Melanocyte of skin (primary cell): ENCODE measurements around the gene PBX4. TPM values are rescaled to one million over a fixed set of nuclear protein-coding genes. Genes with fewer than 3 reads are reported as not detected.

ENCODE experiments used
- total RNA-seq, 2 donors: library from RNA; depleted of rRNA; stranded (reverse); fragments of >200 nt; gene quantifications; 2 replicates each; pipeline ENCODE4 v1.2.3, GENCODE V29; 2012

PBX4 gene, protein sequence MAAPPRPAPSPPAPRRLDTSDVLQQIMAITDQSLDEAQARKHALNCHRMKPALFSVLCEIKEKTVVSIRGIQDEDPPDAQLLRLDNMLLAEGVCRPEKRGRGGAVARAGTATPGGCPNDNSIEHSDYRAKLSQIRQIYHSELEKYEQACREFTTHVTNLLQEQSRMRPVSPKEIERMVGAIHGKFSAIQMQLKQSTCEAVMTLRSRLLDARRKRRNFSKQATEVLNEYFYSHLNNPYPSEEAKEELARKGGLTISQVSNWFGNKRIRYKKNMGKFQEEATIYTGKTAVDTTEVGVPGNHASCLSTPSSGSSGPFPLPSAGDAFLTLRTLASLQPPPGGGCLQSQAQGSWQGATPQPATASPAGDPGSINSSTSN
- 1 to 10 TPM in 1 of 2 donors, under 1 TPM in 1; 0.34 to 2.0 TPM for total RNA-seq

DNA sequence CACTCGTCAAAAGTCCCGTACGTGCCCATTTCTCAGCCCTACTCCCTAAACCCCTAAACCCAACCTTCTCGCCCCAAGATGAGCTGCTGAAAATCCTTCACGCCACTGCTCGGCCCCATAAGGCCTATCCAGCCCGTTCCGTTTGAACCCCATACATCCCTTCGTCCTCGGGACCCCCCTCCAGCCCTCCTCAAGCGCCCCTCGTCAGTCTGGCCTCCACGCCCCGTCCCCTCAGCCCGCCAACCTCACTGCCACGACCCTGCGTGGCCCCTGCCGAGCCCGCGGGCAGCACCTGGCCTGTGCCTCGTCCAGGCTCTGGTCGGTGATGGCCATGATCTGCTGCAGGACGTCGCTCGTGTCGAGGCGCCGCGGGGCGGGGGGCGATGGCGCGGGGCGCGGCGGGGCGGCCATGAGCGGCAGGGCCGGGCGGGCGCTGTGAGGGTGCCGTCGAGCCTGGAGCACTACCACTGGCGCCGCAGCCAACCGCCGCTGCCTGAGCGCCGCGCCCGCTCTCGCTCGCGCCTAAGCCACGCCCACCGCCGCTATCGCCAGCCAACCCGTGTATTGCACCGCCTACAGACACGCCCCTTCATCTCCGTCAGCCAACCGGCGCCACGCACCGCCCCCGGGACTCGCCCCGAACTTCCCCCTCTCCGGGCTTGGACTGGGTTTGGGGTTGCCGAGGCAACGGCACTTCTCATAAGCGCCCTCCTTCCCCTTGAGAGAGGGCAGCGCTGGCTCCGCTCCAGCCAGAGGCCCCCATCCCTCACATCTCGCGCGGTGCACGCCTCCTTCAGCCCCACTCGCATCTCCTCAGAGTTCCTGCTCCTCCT, at the start of gene PBX4:
Gene PBX4, minus strand, starts transcription at position 469 of the 833 bp plus-strand sequence. Its CDS starts 58 bp downstream, at position 411.

GRCh38 chr19:19663256-19664120, 45.0 kb upstream of the PBX4 start, which contains the start of gene ATP13A1:
Gene ATP13A1, minus strand, starts transcription at chr19:19663676. Its CDS starts 10 bp downstream, at chr19:19663666.

GRCh38 chr19:19643158-19644053, 24.9 kb upstream of the PBX4 start, which contains the start of gene GMIP:
Gene GMIP, minus strand, starts transcription at chr19:19643657. Its CDS starts 128 bp downstream, at chr19:19643529.

GRCh38 chr19:19627621-19628500, 9.4 kb upstream of the PBX4 start, which contains the start of gene LPAR2:
Gene LPAR2, minus strand, starts transcription at chr19:19628220. Its CDS starts 945 bp downstream, at chr19:19627275.

DNA sequence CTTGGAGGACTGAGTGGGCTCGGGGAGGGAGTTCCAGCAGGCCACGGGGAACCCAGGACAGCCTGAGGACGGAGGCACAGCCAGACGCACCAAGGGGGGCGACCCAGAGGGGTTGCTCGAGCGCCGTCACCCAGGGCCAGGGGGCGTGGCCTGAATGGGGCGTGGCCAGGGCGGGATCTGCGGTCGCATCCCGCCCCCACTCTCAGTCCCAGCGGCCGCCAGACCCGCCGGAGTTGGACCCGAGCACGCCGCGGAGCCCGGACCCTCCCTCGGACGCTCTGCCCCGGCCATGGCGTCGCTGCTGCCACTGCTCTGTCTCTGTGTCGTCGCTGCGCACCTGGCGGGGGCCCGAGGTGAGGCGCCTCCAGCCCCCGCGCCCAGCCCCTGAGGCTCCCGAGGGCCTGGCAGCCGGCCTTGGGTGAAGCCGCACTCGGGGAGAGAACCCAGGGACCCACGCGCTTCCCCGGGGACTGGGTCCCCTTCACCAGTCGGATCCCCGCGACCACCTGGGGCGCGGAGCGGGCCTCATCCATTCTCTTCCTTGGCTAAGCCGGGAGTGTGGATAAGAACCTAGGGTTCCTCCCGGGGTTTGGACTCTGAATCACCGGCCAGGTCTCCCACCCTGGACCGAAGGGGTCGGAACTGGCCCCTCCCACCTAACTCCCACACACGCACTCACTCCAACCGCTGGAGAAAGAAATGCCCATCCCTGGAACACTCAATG, 80.3 kb downstream of the PBX4 start, which contains the start of gene CILP2:
Gene CILP2, plus strand, starts transcription at position 205 of the 724 bp plus-strand sequence. Its CDS starts 85 bp downstream, at position 290.

GRCh38 chr19:19528721-19529490, 89.6 kb downstream of the PBX4 start, which contains the start of gene YJEFN3:
Gene YJEFN3, plus strand, starts transcription at chr19:19528911. Its CDS starts 22 bp downstream, at chr19:19528933.

DNA sequence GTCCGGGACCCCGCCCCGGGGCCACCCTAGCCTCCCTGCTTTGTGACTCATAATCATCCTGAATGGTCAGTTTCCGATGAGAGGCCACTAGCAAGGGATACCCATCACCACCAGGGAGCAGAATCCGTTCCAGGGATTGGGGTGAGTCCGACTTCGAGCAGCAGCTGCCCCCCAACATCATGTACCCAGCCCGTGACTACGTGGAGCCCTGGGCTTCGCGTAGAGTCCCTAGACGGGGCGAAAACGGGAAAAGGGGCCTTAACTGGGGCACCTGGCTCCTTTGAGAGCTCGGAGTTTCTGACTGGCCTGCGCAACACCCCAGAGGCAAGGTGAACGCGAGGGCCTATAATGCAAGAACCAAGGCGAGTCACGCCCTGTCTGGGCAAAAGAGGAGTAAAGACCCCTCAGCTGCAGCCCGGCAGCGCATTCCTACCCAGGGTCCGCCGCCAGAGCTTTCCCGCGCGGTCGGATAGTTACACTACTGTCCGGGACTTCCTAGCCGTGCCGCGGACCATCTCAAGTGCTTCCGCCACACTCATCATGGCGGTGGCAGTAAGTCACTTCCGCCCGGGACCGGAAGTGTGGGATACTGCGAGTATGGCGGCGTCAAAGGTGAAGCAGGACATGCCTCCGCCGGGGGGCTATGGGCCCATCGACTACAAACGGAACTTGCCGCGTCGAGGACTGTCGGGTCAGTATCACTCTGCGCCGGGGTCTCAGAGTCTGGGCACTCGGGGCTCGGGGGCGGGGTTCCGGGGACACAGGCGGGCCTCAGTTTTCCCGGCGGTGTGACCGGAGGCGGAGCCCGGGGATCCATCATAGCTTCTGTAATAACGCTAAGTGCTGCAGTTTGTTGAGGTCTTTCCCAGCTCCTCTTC, 102.6 kb downstream of the PBX4 start, which contains the start of gene NDUFA13:
Gene NDUFA13, plus strand, starts transcription at position 584 of the 878 bp plus-strand sequence. Its CDS starts 14 bp downstream, at position 598.

DNA sequence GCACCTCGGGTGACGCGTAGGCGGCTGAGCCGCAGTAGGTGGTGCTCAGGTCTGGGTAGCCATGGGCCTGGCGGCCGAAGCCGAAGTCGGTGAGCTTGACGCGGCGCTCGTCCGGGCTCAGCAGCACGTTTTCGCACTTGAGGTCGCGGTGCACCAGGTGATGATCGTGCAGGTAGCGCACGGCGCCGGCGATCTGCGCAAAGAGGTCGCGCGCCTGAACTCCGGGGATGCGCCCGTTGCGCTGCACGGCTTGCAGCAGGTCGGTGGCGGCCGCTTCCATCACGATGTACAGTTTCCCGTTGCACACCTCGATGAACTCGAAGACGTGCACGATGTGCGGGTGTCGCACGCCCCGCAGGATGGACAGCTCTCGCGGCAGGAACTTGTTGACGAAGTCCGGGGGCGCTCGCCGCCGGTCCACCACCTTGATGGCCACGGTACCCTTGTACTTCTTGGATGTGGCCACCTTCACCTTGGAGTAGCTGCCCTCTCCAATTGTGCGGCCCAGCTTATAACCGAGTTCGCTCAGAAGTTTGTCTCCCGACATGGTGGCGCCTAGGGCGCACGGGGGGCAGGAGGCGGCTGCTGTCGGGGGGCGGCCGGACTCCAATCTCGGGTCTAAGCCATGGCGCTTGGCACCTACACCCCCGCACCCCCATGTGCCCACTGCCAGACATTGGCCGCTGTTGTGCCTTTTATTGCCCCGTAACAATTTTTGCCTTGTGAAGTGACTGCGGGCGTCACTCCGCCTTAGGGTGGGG, 103.4 kb downstream of the PBX4 start, which contains the start of gene TSSK6:
Gene TSSK6, minus strand, starts transcription at position 668 of the 761 bp plus-strand sequence. Its CDS starts 121 bp downstream, at position 547.

Other genes starting within 250 kb of the PBX4 start
- gene GATAD2A, start 213.0 kb downstream of the PBX4 start, total RNA-seq: 10 to 100 TPM; 80.2 to 89.9 TPM
- gene TSSK6, start 103.1 kb downstream of the PBX4 start, total RNA-seq: 1 to 10 TPM in 1 of 2 donors, under 1 TPM in 1; 0.67 to 1.0 TPM
- 100 to 1,000 TPM; 147 to 161 TPM for gene NDUFA13, start 102.5 kb downstream of the PBX4 start, total RNA-seq
- under 1 TPM; 0.33 to 0.34 TPM for gene YJEFN3, start 89.8 kb downstream of the PBX4 start, total RNA-seq
- under 1 TPM in 1 of 2 donors, not detected in 1; 0.33 TPM for gene CILP2, start 80.4 kb downstream of the PBX4 start, total RNA-seq
- gene LPAR2, start 9.5 kb upstream of the PBX4 start, total RNA-seq: 1 to 10 TPM; 4.5 to 8.0 TPM
- 1 to 10 TPM; 7.6 to 7.7 TPM for gene GMIP, start 25.0 kb upstream of the PBX4 start, total RNA-seq
- 10 to 100 TPM; 70.9 to 79.8 TPM for gene ATP13A1, start 45.0 kb upstream of the PBX4 start, total RNA-seq
- 1 to 10 TPM; 5.2 to 8.7 TPM for gene ZNF101, start 50.2 kb upstream of the PBX4 start, total RNA-seq
- 1 to 10 TPM; 2.8 to 3.3 TPM for gene ZNF14, start 114.4 kb upstream of the PBX4 start, total RNA-seq
- 10 to 100 TPM in 1 of 2 donors, 1 to 10 TPM in 1; 9.3 to 11.0 TPM for gene ZNF506, start 203.1 kb upstream of the PBX4 start, total RNA-seq
- 10 to 100 TPM in 1 of 2 donors, 1 to 10 TPM in 1; 7.6 to 13.0 TPM for gene ZNF253, start 247.2 kb upstream of the PBX4 start, total RNA-seq